GM12891 (cell line): Measurements from ENCODE around the gene PDE6A.

ENCODE experiments used
- POU2F2 ChIP-seq: IDR thresholded peaks from 2 replicates; pipeline ENCODE4 v1.6.1; 2011; ENCODE audit warnings: low read depth, mild to moderate bottlenecking, control low read depth, low read length, moderate library complexity
- SPI1 ChIP-seq: IDR thresholded peaks from 2 replicates; pipeline ENCODE4 v1.6.1; 2011; ENCODE audit warnings: low read depth, low read length, control low read depth

DNA sequence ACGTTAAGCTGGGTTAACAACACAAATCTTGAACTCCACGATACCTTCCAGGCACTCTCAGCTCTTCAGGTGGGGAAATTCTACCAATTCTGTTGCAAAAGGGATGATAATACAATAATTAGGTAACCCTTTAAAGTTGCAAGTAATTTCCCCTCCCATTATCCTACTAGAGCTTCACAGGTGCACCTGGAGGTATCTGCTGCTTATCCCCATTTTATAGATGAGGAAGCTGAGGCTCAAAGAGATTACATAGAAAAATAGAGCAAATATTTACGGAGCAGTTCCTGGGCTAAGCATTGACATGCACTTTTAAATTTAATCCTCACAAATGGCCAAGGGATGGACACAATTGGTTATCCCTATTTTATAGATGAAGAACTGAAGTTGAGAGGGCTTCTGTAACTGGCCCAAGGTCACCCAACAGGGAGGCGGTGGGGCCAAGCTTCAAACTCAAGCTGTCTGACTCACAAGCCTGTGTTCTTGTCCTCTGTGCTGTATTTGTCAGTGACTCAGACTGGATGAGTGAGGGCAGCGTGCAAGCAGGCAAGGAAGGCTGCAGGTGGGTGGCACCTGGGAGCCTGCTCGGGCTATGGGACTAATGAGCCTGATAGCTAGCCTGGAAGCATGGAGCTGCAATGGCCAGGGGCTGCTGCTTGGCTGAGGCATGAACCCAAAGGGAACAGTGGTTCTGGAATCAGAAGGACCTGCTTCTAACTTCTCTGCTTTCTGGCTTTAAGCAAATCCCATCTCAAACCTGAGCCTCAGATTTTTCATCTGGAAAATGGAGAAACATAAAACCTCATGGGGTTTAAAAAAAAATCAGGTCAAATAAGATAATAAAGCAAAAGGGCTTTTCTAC, 105.5 kb downstream of the PDE6A start:
- TF ChIP-seq SPI1 (no peak), POU2F2 (no peak)
